ENCODE measurements around the gene BCL3. TPM values are rescaled to one million over a fixed set of nuclear protein-coding genes. Genes with fewer than 3 reads are reported as not detected.

BCL3 gene
- polyA plus RNA-seq, 1 donor, result 4.9 TPM

DNA sequence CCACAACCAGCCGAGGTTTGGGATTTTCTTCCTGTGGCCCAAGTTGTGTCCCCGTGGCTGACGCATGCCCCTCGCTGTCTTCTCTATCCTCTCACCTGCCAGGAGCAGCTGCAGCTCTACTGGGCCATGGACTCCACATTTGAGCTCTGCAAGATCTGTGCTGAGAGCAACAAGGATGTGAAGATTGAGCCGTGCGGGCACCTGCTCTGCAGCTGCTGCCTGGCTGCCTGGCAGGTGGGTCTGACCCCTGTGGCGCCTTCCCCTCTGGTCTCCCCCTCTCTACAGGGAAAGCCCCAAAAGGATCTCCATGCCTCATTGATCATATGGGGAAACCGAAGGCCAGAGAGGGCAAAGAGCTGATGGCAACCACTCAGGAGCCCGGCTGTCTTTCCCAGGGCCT, 43.8 kb downstream of the BCL3 start:
- DNase-seq, result no peak

- DNase-seq, result no peak
Measured at GRCh38 chr19:44794610-44795009, 46.1 kb downstream of the BCL3 start.

- DNase-seq, result no peak
Measured at GRCh38 chr19:44795398-44795987, 47.0 kb downstream of the BCL3 start.

GRCh38 chr19:44796701-44797115, 48.2 kb downstream of the BCL3 start:
- DNase-seq, result no peak

- no peak for DNase-seq
Measured at GRCh38 chr19:44799627-44800346, 51.3 kb downstream of the BCL3 start.

DNA sequence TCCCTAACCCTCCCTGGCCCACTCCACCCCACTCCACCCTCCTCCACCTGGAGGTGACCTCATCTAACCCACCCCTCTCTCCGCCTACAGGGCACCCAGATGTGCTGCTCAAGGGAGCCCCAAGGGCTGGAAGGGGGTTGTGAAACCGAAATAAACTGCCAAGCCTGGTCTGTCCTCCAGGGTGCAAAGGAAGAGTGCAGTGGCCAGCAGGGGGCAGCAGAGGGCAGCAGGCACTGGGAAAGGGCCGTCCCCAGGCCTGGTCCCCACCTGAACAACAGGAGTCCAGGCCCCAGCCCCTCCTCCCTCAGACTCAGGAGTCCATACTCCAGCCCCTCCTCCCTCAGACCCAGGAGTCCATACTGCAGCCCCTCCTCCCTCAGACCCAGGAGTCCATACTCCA, 52.0 kb downstream of the BCL3 start:
- no peak for DNase-seq

GRCh38 chr19:44803442-44804428, 55.2 kb downstream of the BCL3 start:
- DNase-seq, result no peak

DNA sequence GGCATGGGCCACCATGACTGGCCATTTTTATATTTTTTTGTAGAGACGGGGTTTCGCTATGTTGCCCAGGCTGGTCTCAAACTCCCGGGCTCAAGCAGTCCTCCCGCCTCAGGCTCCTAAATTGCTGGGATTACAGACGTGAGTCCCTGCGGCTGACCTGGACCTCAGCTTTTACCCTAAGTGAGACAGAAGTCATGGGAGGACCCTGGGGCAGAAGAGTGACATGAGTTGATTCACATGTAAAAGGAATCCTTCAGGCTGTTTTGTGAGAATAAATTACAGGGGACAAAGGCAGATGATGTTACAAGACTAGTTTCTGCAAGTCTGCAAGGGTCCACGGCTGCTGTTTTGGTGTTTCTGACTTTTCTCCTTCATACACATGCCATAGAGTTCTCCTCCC, 57.8 kb downstream of the BCL3 start:
- DNase-seq, result no peak

- no peak for DNase-seq
Measured at GRCh38 chr19:44807162-44807561, 58.7 kb downstream of the BCL3 start.

DNA sequence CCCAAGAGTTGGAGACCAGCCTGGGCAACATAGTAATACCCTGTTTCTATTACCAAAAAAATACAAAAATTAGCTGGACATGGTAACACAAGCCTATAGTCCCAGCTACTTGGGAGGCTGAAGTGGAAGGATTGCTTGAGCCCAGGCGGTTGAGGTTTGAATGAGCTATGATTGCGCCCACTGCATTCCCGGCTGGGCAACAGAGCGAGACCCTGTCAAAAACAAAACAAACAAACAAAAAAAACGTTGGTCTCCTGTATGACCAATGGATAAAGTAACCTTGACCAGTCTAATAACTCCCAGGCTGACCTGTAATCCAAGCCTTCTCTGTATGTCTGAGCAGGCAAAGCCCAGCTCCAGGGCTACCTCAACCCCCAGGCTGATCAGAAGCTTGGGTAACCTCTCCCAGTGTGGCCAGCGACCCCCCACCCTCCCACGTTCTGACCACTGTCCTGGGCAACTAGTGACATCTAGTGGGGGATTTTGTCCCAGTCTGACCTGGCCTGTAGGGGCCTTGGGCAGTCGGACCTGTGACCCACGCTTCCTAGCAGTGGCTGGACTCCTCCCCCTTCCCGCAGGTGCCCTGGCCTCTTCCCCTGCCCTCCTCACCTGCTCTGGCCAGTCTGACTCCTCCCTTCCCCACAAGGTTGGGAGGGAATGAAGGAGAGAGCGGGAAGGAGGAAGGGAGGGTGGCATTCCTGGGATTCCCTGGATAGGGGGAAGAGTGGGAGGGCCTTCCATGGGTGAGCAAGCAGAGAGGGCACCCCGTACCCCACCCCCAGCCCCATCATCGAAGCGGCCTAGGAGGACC, 59.3 kb downstream of the BCL3 start:
- peak; percentile 79 for DNase-seq

DNA sequence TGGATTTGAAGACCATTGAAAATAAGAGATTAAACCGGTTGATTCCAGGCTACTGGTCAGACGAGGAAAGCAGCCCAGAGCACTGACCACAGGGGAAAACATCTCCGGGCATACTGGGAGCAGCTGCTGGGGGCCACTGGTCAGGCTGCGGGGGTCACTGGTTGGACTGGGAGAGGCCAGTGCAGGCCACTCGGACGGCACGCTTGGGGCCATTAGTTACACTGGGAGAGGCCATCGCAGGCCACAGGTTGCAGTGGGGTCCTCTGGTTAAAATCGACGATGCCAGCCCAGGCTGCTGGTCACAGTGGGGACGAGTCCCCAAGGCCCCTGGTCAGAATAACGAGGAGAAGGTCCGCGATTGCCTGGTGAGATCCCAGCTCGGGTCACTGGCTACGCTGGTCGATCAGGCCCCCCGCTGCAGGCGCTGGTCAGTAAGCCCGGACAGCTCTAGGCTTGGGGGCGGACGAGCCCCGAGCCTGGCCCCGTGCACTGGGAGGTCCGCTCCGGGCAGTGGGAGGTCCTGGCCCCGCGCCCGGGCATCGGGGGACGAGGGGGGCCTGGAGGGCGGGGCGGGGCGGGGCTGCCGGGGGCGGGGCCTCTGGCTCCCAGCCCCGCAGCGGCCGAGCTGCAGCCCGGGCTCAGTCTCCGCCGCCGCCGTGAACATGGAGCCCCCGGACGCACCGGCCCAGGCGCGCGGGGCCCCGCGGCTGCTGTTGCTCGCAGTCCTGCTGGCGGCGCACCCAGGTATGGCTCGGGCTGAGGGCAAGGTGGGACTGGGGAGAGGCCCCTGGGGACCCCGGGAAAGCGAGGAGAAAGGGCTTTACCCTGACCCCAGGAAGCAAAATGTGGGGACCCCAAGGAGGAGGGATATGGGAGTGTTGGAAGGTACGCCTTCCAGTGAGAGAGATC, 60.2 kb downstream of the BCL3 start, which contains the start of gene BCAM:
TSS of gene BCAM (plus strand) at position 641 of the 909 bp plus-strand sequence. CDS start at position 663, 22 bp downstream.
- peak; percentile 75 for DNase-seq

Other genes with a start within 250 kb of the BCL3 start
- gene ZNF180, start 248.2 kb upstream of the BCL3 start, polyA plus RNA-seq (ENCODE audit: insufficient read length), result 18.4 TPM
- gene CEACAM20, start 219.0 kb upstream of the BCL3 start, polyA plus RNA-seq (ENCODE audit: insufficient read length), result not detected
- 0.83 TPM for gene IGSF23, start 135.1 kb upstream of the BCL3 start, polyA plus RNA-seq (ENCODE audit: insufficient read length)
- 37.2 TPM for gene PVR, start 104.8 kb upstream of the BCL3 start, polyA plus RNA-seq (ENCODE audit: insufficient read length)
- gene CEACAM19, start 77.2 kb upstream of the BCL3 start, polyA plus RNA-seq (ENCODE audit: insufficient read length), result 22.7 TPM
- gene CEACAM16, start 49.6 kb upstream of the BCL3 start, polyA plus RNA-seq (ENCODE audit: insufficient read length), result not detected
- 5.3 TPM for gene CBLC, start 29.2 kb downstream of the BCL3 start, polyA plus RNA-seq (ENCODE audit: insufficient read length)
- 461 TPM for gene BCAM, start 60.4 kb downstream of the BCL3 start, polyA plus RNA-seq (ENCODE audit: insufficient read length)
- gene NECTIN2, start 97.6 kb downstream of the BCL3 start, polyA plus RNA-seq (ENCODE audit: insufficient read length), result 139 TPM
- gene TOMM40, start 142.5 kb downstream of the BCL3 start, polyA plus RNA-seq (ENCODE audit: insufficient read length), result 43.3 TPM
- gene APOE, start 157.1 kb downstream of the BCL3 start, polyA plus RNA-seq (ENCODE audit: insufficient read length), result 288 TPM
- 10.9 TPM for gene APOC1, start 165.9 kb downstream of the BCL3 start, polyA plus RNA-seq (ENCODE audit: insufficient read length)
- not detected for gene APOC4, start 193.5 kb downstream of the BCL3 start, polyA plus RNA-seq (ENCODE audit: insufficient read length)
- gene APOC2, start 197.3 kb downstream of the BCL3 start, polyA plus RNA-seq (ENCODE audit: insufficient read length), result 10.1 TPM
- gene CLPTM1, start 206.7 kb downstream of the BCL3 start, polyA plus RNA-seq (ENCODE audit: insufficient read length), result 121 TPM